HepG2 (cell line): ENCODE results near the gene NPW. TPM values are rescaled to one million over a fixed set of nuclear protein-coding genes. Genes with fewer than 3 reads are reported as not detected.

ENCODE experiments used
- ATAC-seq: fragments of 200-7000 bp; cut with Tn5 transposase; 3 replicates; pipeline ENCODE4 v1.9.1; 2020; ENCODE audit warnings: mild to moderate bottlenecking, moderate library complexity
- BruUV-seq: library from RNA; stranded (reverse); fragments of 400-500 nt; replicated peaks from 2 replicates; lab custom pipeline; 2021; lab: Mats Ljungman, UMichigan
- CTCF ChIA-PET: fragments of 300-600 bp; formaldehyde crosslinking; extraction: SDS; loops from one replicate; lab custom pipeline; 2021; ENCODE audit warnings: low total read pairs, inconsistent platforms, low intra/inter-chr PET ratio; lab: Yijun Ruan, JAX
- POLR2A ChIA-PET: fragments of 350-600 bp; sonication (Branson Sonifier 250); formaldehyde crosslinking; loops from one replicate; lab custom pipeline; 2020; ENCODE audit warnings: antibody characterized with exemption, inconsistent platforms; lab: Yijun Ruan, JAX
- DNase-seq: peaks from one replicate; pipeline ENCODE4 v3.0.0-alpha.2; 2015; ENCODE audit warnings: low spot score
- FAIRE-seq: peaks from 3 replicates; lab custom pipeline; 2011; peaks lifted over from hg19 to GRCh38; lab: Jason Lieb, UNC
- H2AFZ ChIP-seq: one replicate; pipeline ENCODE4 v1.6.1; 2011; ENCODE audit warnings: low read length, inconsistent platforms
- H3K27ac ChIP-seq: fragments of 300-600 bp; 3 replicates; pipeline ENCODE4 v1.8.0; 2011; ENCODE audit warnings: mixed run types, mild to moderate bottlenecking, mixed read lengths, low read length, inconsistent platforms; ENCODE audit not compliant: insufficient read depth; ENCODE audit errors: extremely low read length
- H3K27me3 ChIP-seq, 2 experiments: fragments of 200-600 bp in 1 of 2; 2 replicates in 1 of 2; 3 replicates in 1 of 2; pipeline versions ENCODE4 v1.6.0 to v1.8.0; 2011; ENCODE audit warnings: low read length in 2 of 2, mild to moderate bottlenecking in 2 of 2, moderate library complexity in 2 of 2, inconsistent platforms in 1 of 2; ENCODE audit not compliant: insufficient read depth in 2 of 2, control insufficient read depth in 1 of 2
- H3K36me3 ChIP-seq, 2 experiments: fragments of 200-600 bp in 1 of 2; replicated peaks in 1 of 2; 2 replicates in 1 of 2; 3 replicates in 1 of 2; pipeline versions ENCODE4 v1.5.1 to v1.8.0; 2011; ENCODE audit warnings: low read length in 2 of 2, inconsistent platforms in 1 of 2; ENCODE audit not compliant: insufficient read depth in 2 of 2, control insufficient read depth in 1 of 2
- H3K4me1 ChIP-seq: 2 replicates; pipeline ENCODE4 v1.5.1; 2012; ENCODE audit warnings: low read length, inconsistent platforms; ENCODE audit not compliant: insufficient read depth
- H3K4me2 ChIP-seq: 2 replicates; pipeline ENCODE4 v1.6.0; 2011; ENCODE audit warnings: low read depth, low read length, inconsistent platforms
- H3K4me3 ChIP-seq, 3 experiments: fragments of 200-600 bp in 1 of 3; sonication (generic), shearing (Covaris generic) in 1 of 3; replicated peaks in 1 of 3; 2 replicates each; pipeline ENCODE4 v1.5.1; 2011 to 2016; ENCODE audit warnings: low read length in 3 of 3, inconsistent platforms in 2 of 3, low read depth in 2 of 3, mild to moderate bottlenecking in 2 of 3, control low read depth in 1 of 3, mixed read lengths in 1 of 3; ENCODE audit not compliant: insufficient read depth in 1 of 3
- H3K79me2 ChIP-seq: one replicate; pipeline ENCODE4 v1.6.1; 2011; ENCODE audit warnings: low read length, inconsistent platforms; ENCODE audit not compliant: insufficient read depth
- H3K9ac ChIP-seq: 2 replicates; pipeline ENCODE4 v1.6.0; 2011; ENCODE audit warnings: mild to moderate bottlenecking, low read depth, low read length, inconsistent platforms; ENCODE audit not compliant: insufficient read depth
- H3K9me3 ChIP-seq: 2 replicates; pipeline ENCODE4 v1.5.1; 2012; ENCODE audit warnings: mild to moderate bottlenecking, low read length
- H4K20me1 ChIP-seq: 2 replicates; pipeline ENCODE4 v1.6.0; 2011; ENCODE audit warnings: inconsistent platforms, mild to moderate bottlenecking, low read length, moderate library complexity; ENCODE audit not compliant: insufficient read depth
- CCAR2 ChIP-seq: fragments of 200-400 bp; formaldehyde crosslinking; optimal IDR thresholded peaks from 2 replicates; pipeline ENCODE3; 2018; ENCODE audit warnings: low read depth, mild to moderate bottlenecking, low read length, moderate library complexity
- DMAP1 ChIP-seq: IDR thresholded peaks from 2 replicates; pipeline ENCODE4 v1.6.1; 2016
- EEA1 ChIP-seq: sonication (generic); formaldehyde crosslinking; IDR thresholded peaks from 2 replicates; pipeline ENCODE4 v1.5.1; 2020; ENCODE audit warnings: mild to moderate bottlenecking, missing genetic modification reagents, borderline replicate concordance
- HNRNPL ChIP-seq: fragments of 200-400 bp; formaldehyde crosslinking; IDR thresholded peaks from 2 replicates; pipeline ENCODE4 v1.6.1; 2017; ENCODE audit warnings: mild to moderate bottlenecking, low read depth, low read length
- NCOA5 ChIP-seq: sonication (generic); formaldehyde crosslinking; IDR thresholded peaks from 2 replicates; pipeline ENCODE4 v1.4.0; 2020; ENCODE audit warnings: missing genetic modification reagents
- STAG1 ChIP-seq: sonication (generic); formaldehyde crosslinking; IDR thresholded peaks from 2 replicates; pipeline ENCODE4 v1.4.0; 2020; ENCODE audit warnings: missing genetic modification reagents
- ZBTB8A ChIP-seq: sonication (generic); formaldehyde crosslinking; IDR thresholded peaks from 2 replicates; pipeline ENCODE4 v1.4.0; 2020; ENCODE audit warnings: mild to moderate bottlenecking, low read depth, missing genetic modification reagents, borderline replicate concordance
- ZNF672 ChIP-seq: sonication (generic); formaldehyde crosslinking; IDR thresholded peaks from 2 replicates; pipeline ENCODE4 v1.8.1; 2022; ENCODE audit warnings: missing genetic modification reagents
- ZNF724P ChIP-seq: sonication (generic); formaldehyde crosslinking; IDR thresholded peaks from 2 replicates; pipeline ENCODE4 v1.8.0; 2022; ENCODE audit warnings: missing genetic modification reagents, borderline replicate concordance
- WGBS: methylation state at CpG from one replicate; pipeline ENCODE4 v1.1.6; 2017; ENCODE audit warnings: low lambda C conversion rate; 5-methylcytosine and 5-hydroxymethylcytosine counted together
- in situ Hi-C: cut with HindIII; loops from 2 replicates; pipeline ENCODE4 v1.10.0; 2017; ENCODE audit warnings: low pct_unique_long_range_greater_than_20kb; ENCODE audit not compliant: extremely low pct_ligation_motif_present
- intact Hi-C: fragments of 100-400 bp; cut with micrococcal nuclease; formaldehyde crosslinking; loops from one replicate; pipeline ENCODE4 v1.10.0; 2022; ENCODE audit not compliant: unreplicated experiment
- polyA plus RNA-seq, 8 experiments: library from polyadenylated mRNA; depleted of rRNA in 3 of 8; stranded (reverse) in 7 of 8; unstranded in 1 of 8; fragments of >200 nt; fragmentation: Illumina TruSeq in 4 of 8; extraction: Trizol in 4 of 8; gene quantifications; 2 replicates each; pipeline versions ENCODE4 v1.2.1 to v1.2.3, GENCODE V29; 2011 to 2016; ENCODE audit warnings: low read depth in 4 of 8, missing spikeins in 1 of 8, mixed read lengths in 1 of 8; ENCODE audit not compliant: insufficient read depth in 1 of 8
- total RNA-seq, 5 experiments: library from RNA; depleted of rRNA; stranded (reverse); fragments of >200 nt; fragmentation: Illumina TruSeq; extraction: Trizol; gene quantifications; 2 replicates each; pipeline ENCODE4 v1.2.3, GENCODE V29; 2016; ENCODE audit warnings: low read depth in 1 of 5
- TF ChIP-seq, protein P1 (sequence below): sonication (generic); formaldehyde crosslinking; IDR thresholded peaks from 2 replicates; pipeline ENCODE4 v1.4.0; 2020; ENCODE audit warnings: missing genetic modification reagents
- TF ChIP-seq, protein P2 (sequence below): sonication (generic); formaldehyde crosslinking; IDR thresholded peaks from 2 replicates; pipeline ENCODE4 v1.5.0; 2020; ENCODE audit warnings: mild to moderate bottlenecking, missing genetic modification reagents, moderate library complexity
- TF ChIP-seq, protein P3 (sequence below): sonication (generic); formaldehyde crosslinking; IDR thresholded peaks from 2 replicates; pipeline ENCODE4 v1.9.0; 2021; ENCODE audit warnings: missing genetic modification reagents, borderline replicate concordance

Gene NPW
- total and polyA plus RNA-seq, 2 of the 13 experiments (the other 11 are each of a cell fraction or from before 2014, with no cell fraction given): 0.24 to 0.97 TPM

DNA sequence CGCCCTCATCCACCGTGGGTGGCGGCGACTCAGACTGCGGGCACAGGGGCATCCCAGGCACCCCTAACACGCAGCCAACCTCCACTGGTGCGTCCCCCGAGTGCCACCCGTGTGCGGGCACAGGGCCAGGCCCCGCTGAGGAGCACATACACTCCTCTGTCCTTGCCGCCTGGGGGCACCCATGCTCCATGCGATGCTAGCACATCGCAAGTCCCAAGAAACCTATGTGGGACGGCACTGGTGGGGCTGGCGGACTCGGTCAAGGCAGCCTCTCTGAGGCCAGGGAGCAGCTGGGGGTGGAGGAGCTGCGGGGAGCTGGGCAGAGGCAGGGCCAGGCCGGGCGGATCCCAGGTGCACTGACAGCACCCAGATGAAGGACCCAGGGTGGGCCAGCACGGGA, 13.9 kb upstream of the NPW start:
- H2AFZ ChIP-seq: no peak overlapping the region
- H3K4me2 ChIP-seq: no peak overlapping the region
- FAIRE-seq (no peak), DNase-seq (no peak), ATAC-seq (no peak)
- peaks cover 52% of the 10 kb centered on the region for H3K79me2 ChIP-seq
- no peak overlapping the region for H3K9ac ChIP-seq
- BruUV-seq: no TSS peak
- H3K4me1 ChIP-seq: peaks cover 50% of the 10 kb centered on the region
- CTCF ChIA-PET: no interaction called here
- in situ Hi-C loops (no loop called here), intact Hi-C loops (no loop called here)
- H3K9me3 ChIP-seq: no peaks in the 10 kb centered on the region
- no peaks in the 10 kb centered on the region for H3K27me3 ChIP-seq
- no peak overlapping the region for H3K4me3 ChIP-seq
- TF ChIP-seq ZBTB8A (no peak), NCOA5 (CRISPR knock-in tag) (no peak), STAG1 (CRISPR knock-in tag) (peak; percentile 19; the same call in 1 of the 2 replicates), HNRNPL (0 out of 2 replicates have a peak, but pooled peaks have one; percentile 27), EEA1 (CRISPR knock-in tag) (no peak), ZNF724P (CRISPR knock-in tag) (no peak), CCAR2 (no peak), DMAP1 (CRISPR knock-in tag) (no peak), ZNF672 (CRISPR knock-in tag) (no peak)
- TF ChIP-seq, protein P1, sequence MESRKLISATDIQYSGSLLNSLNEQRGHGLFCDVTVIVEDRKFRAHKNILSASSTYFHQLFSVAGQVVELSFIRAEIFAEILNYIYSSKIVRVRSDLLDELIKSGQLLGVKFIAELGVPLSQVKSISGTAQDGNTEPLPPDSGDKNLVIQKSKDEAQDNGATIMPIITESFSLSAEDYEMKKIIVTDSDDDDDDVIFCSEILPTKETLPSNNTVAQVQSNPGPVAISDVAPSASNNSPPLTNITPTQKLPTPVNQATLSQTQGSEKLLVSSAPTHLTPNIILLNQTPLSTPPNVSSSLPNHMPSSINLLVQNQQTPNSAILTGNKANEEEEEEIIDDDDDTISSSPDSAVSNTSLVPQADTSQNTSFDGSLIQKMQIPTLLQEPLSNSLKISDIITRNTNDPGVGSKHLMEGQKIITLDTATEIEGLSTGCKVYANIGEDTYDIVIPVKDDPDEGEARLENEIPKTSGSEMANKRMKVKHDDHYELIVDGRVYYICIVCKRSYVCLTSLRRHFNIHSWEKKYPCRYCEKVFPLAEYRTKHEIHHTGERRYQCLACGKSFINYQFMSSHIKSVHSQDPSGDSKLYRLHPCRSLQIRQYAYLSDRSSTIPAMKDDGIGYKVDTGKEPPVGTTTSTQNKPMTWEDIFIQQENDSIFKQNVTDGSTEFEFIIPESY (CRISPR knock-in tag): peak; percentile 17; the same call in 1 of the 2 replicates
- TF ChIP-seq, protein P2, sequence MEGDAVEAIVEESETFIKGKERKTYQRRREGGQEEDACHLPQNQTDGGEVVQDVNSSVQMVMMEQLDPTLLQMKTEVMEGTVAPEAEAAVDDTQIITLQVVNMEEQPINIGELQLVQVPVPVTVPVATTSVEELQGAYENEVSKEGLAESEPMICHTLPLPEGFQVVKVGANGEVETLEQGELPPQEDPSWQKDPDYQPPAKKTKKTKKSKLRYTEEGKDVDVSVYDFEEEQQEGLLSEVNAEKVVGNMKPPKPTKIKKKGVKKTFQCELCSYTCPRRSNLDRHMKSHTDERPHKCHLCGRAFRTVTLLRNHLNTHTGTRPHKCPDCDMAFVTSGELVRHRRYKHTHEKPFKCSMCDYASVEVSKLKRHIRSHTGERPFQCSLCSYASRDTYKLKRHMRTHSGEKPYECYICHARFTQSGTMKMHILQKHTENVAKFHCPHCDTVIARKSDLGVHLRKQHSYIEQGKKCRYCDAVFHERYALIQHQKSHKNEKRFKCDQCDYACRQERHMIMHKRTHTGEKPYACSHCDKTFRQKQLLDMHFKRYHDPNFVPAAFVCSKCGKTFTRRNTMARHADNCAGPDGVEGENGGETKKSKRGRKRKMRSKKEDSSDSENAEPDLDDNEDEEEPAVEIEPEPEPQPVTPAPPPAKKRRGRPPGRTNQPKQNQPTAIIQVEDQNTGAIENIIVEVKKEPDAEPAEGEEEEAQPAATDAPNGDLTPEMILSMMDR (CRISPR knock-in tag): 0 out of 2 replicates have a peak, but pooled peaks have one; percentile 10
- TF ChIP-seq, protein P3, sequence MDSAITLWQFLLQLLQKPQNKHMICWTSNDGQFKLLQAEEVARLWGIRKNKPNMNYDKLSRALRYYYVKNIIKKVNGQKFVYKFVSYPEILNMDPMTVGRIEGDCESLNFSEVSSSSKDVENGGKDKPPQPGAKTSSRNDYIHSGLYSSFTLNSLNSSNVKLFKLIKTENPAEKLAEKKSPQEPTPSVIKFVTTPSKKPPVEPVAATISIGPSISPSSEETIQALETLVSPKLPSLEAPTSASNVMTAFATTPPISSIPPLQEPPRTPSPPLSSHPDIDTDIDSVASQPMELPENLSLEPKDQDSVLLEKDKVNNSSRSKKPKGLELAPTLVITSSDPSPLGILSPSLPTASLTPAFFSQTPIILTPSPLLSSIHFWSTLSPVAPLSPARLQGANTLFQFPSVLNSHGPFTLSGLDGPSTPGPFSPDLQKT (CRISPR knock-in tag): no peak
- WGBS: 98% methylated on average over 14 of the region's 21 CpGs
- peaks cover 17 to 28% of the 10 kb centered on the region in 2 experiments for H3K36me3 ChIP-seq
- peaks cover 18% of the 10 kb centered on the region; the same call in 1 of the 2 replicates for H4K20me1 ChIP-seq
- H3K27ac ChIP-seq: no peak overlapping the region
- POLR2A ChIA-PET: interaction anchor here (0.7 to 2.8 kb wide), 3 partner anchors 21 to 135 kb away, joined by 3 to 27 read pairs (median 3); partner anchors contain the start of genes GFER and RPS2
